Measurements from ENCODE around the gene FBXO48. TPM values are rescaled to one million over a fixed set of nuclear protein-coding genes. Genes with fewer than 3 reads are reported as not detected.
"Not testable (repeated sequence)": the region's sequence is repeated elsewhere in the genome, so short reads cannot be mapped to it uniquely, and the experiment has no call there.

FBXO48 gene
- total RNA-seq, 1 donor, result 0.72 TPM

DNA sequence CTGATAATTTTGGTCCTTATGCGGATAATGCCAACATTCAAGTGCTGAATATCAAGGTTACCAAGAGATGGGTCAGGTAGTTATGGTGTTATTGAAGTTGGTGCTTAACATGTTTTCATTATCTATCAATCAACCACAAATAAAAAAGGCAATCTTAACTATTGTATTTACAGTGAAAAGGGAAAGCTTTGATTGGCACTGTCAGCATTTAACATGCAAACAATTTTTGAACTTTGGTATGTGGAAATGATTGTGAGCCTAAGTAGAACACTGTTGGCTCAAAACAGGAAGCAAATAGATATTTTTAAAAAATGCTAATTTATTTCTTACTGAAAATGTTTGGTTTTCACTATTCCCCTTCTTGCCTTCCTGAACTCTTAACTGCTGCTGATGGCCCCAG, 22.2 kb upstream of the FBXO48 start:
- H3K4me3 ChIP-seq (ENCODE audit: insufficient read depth, low read length), result no peak overlapping the region
- peaks cover 5% of the 10 kb centered on the region for H4K20me1 ChIP-seq (ENCODE audit: insufficient read depth, low read length)
- no peaks in the 10 kb centered on the region for H3K9me3 ChIP-seq (ENCODE audit: low read depth, low read length)
- H3K79me2 ChIP-seq (ENCODE audit: insufficient read depth, low read length), result no peaks in the 10 kb centered on the region
- no peak overlapping the region for H3K4me2 ChIP-seq (ENCODE audit: insufficient read depth, low read length)
- no peaks in the 10 kb centered on the region for H3K27me3 ChIP-seq (ENCODE audit: insufficient read depth, low read length)
- TF ChIP-seq, protein P1, sequence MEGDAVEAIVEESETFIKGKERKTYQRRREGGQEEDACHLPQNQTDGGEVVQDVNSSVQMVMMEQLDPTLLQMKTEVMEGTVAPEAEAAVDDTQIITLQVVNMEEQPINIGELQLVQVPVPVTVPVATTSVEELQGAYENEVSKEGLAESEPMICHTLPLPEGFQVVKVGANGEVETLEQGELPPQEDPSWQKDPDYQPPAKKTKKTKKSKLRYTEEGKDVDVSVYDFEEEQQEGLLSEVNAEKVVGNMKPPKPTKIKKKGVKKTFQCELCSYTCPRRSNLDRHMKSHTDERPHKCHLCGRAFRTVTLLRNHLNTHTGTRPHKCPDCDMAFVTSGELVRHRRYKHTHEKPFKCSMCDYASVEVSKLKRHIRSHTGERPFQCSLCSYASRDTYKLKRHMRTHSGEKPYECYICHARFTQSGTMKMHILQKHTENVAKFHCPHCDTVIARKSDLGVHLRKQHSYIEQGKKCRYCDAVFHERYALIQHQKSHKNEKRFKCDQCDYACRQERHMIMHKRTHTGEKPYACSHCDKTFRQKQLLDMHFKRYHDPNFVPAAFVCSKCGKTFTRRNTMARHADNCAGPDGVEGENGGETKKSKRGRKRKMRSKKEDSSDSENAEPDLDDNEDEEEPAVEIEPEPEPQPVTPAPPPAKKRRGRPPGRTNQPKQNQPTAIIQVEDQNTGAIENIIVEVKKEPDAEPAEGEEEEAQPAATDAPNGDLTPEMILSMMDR (IDR thresholded peaks at IDR 0.05; ENCODE audit: extremely low read depth, low read depth, low read length), result no peak
- H3K27ac ChIP-seq (ENCODE audit: low read depth, low read length), result no peak overlapping the region
- no peaks in the 10 kb centered on the region for H3K36me3 ChIP-seq (ENCODE audit: insufficient read depth, low read length)
- H2AFZ ChIP-seq (ENCODE audit: low read length), result no peak overlapping the region
- peaks cover 4% of the 10 kb centered on the region for H3K4me1 ChIP-seq (ENCODE audit: insufficient read depth, low read length)
- no peak for DNase-seq (ENCODE audit: insufficient read length, low spot score, missing footprints)

GRCh38 chr2:68488605-68489004, 21.5 kb upstream of the FBXO48 start:
- not testable (repeated sequence) for H3K36me3 ChIP-seq (ENCODE audit: insufficient read depth, low read length); H3K4me2 ChIP-seq (ENCODE audit: insufficient read depth, low read length); H3K4me1 ChIP-seq (ENCODE audit: insufficient read depth, low read length); H3K9me3 ChIP-seq (ENCODE audit: low read depth, low read length); H2AFZ ChIP-seq (ENCODE audit: low read length); H4K20me1 ChIP-seq (ENCODE audit: insufficient read depth, low read length); H3K27me3 ChIP-seq (ENCODE audit: insufficient read depth, low read length); H3K79me2 ChIP-seq (ENCODE audit: insufficient read depth, low read length); H3K27ac ChIP-seq (ENCODE audit: low read depth, low read length); H3K4me3 ChIP-seq (ENCODE audit: insufficient read depth, low read length)
- DNase-seq (ENCODE audit: insufficient read length, low spot score, missing footprints), result peak; percentile 76

DNA sequence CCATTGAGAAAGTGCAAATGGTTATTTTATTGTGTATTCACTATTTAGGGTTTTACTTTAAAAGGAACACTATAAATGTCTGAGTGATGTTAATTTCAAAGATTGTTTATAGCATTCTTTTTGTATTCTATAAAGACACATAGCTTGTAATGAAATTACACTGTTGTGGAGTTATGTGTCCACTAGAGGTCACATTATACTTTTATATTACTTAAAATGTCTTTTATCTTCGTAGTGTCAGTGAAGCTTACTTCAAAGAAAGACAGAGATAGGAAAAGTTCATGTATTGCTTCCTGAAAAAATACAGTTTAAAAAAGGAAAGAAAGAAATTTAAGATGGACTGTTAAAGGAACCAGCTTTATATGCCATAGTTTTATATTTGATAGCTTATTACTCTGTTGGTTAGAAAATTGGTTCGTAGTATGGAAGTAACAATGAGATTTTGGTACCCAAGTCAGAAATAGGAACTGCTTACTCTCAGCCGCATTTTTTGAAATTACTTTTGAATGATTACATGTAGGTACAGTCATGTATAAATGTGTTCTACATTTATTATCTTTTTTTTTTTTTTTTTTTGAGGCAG, 20.8 kb upstream of the FBXO48 start:
- peaks cover 4% of the 10 kb centered on the region for H3K4me1 ChIP-seq (ENCODE audit: insufficient read depth, low read length)
- H3K36me3 ChIP-seq (ENCODE audit: insufficient read depth, low read length), result no peaks in the 10 kb centered on the region
- no peak overlapping the region for H3K27ac ChIP-seq (ENCODE audit: low read depth, low read length)
- TF ChIP-seq, protein P1 (IDR thresholded peaks at IDR 0.05; ENCODE audit: extremely low read depth, low read depth, low read length), result peak; percentile 53
- H2AFZ ChIP-seq (ENCODE audit: low read length), result no peak overlapping the region
- H3K4me2 ChIP-seq (ENCODE audit: insufficient read depth, low read length), result no peak overlapping the region
- H3K27me3 ChIP-seq (ENCODE audit: insufficient read depth, low read length), result no peaks in the 10 kb centered on the region
- H3K79me2 ChIP-seq (ENCODE audit: insufficient read depth, low read length), result peaks cover under 1% of the 10 kb centered on the region
- H3K9me3 ChIP-seq (ENCODE audit: low read depth, low read length), result no peaks in the 10 kb centered on the region
- DNase-seq (ENCODE audit: insufficient read length, low spot score, missing footprints), result peak; percentile 32
- H3K4me3 ChIP-seq (ENCODE audit: insufficient read depth, low read length), result no peak overlapping the region
- H4K20me1 ChIP-seq (ENCODE audit: insufficient read depth, low read length), result peaks cover 5% of the 10 kb centered on the region

DNA sequence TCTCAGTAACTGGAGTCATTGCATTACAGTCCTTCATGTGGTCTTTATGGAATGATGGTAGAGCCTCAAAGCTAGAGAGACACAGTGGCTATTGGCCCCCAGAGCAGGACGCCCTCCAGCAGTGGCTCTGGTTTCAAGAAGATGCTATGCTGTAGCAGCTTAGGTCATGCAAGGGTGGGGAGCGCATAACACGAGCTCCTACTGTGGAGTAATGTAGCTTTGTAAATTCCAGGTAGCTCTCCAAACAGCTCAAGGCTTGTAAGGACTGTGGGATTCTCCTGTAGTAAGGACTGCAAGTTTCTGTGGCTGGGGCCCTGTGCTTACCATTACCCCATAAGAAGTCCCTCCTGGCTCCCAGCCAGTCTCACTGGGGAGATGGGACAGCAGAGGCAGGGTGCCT, 15.9 kb upstream of the FBXO48 start:
- Histone ChIP-seq H3K4me3 (ENCODE audit: insufficient read depth, low read length) (no peak overlapping the region), H2AFZ (ENCODE audit: low read length) (no peak overlapping the region), H3K4me1 (ENCODE audit: insufficient read depth, low read length) (peaks cover 4% of the 10 kb centered on the region), H3K27ac (ENCODE audit: low read depth, low read length) (no peak overlapping the region), H3K36me3 (ENCODE audit: insufficient read depth, low read length) (no peaks in the 10 kb centered on the region), H4K20me1 (ENCODE audit: insufficient read depth, low read length) (peaks cover 11% of the 10 kb centered on the region), H3K4me2 (ENCODE audit: insufficient read depth, low read length) (no peak overlapping the region), H3K27me3 (ENCODE audit: insufficient read depth, low read length) (no peaks in the 10 kb centered on the region), H3K79me2 (ENCODE audit: insufficient read depth, low read length) (peaks cover 8% of the 10 kb centered on the region), H3K9me3 (ENCODE audit: low read depth, low read length) (no peaks in the 10 kb centered on the region)
- DNase-seq (ENCODE audit: insufficient read length, low spot score, missing footprints), result no peak
- TF ChIP-seq, protein P1 (IDR thresholded peaks at IDR 0.05; ENCODE audit: extremely low read depth, low read depth, low read length), result no peak
